GM21423 (cell line): Measurements from ENCODE around the gene MEN1.
"Not testable (repeated sequence)": the region's sequence is repeated elsewhere in the genome, so short reads cannot be mapped to it uniquely, and the experiment has no call there.

Experiments used
- ATAC-seq: cut with Tn5 transposase; IDR thresholded peaks from one replicate; pipeline ENCODE4 v1.9.1; 2021; ENCODE audit warnings: mild to moderate bottlenecking, moderate library complexity; ENCODE audit not compliant: unreplicated experiment

Gene MEN1

GRCh38 chr11:64834031-64834722 lies 23.8 kb upstream of the MEN1 start:
- ATAC-seq, result no peak

GRCh38 chr11:64833509-64833908 lies 23.2 kb upstream of the MEN1 start:
- ATAC-seq, result no peak

- no peak for ATAC-seq
Measured at GRCh38 chr11:64833198-64833502, 22.8 kb upstream of the MEN1 start.

- no peak for ATAC-seq
Measured at GRCh38 chr11:64832467-64833197, 22.3 kb upstream of the MEN1 start.

GRCh38 chr11:64831411-64831891 lies 21.1 kb upstream of the MEN1 start:
- no peak for ATAC-seq

GRCh38 chr11:64829536-64830251 lies 19.3 kb upstream of the MEN1 start:
- ATAC-seq, result no peak

GRCh38 chr11:64827451-64827839 lies 17.1 kb upstream of the MEN1 start:
- ATAC-seq, result no peak

GRCh38 chr11:64826578-64827450 lies 16.5 kb upstream of the MEN1 start:
- ATAC-seq, result no peak

- ATAC-seq, result no peak
Measured at GRCh38 chr11:64826062-64826461, 15.7 kb upstream of the MEN1 start.

- ATAC-seq, result no peak
Measured at GRCh38 chr11:64823568-64824119, 13.3 kb upstream of the MEN1 start.

GRCh38 chr11:64817476-64817875 lies 7.1 kb upstream of the MEN1 start:
- no peak for ATAC-seq

GRCh38 chr11:64815433-64815832 lies 5.1 kb upstream of the MEN1 start:
- ATAC-seq, result not testable (repeated sequence)

GRCh38 chr11:64814712-64815187 lies 4.4 kb upstream of the MEN1 start:
- peak; percentile 49 for ATAC-seq

GRCh38 chr11:64813826-64814225 lies 3.5 kb upstream of the MEN1 start:
- no peak for ATAC-seq

- ATAC-seq, result no peak
Measured at GRCh38 chr11:64810891-64811272, 531 bp upstream of the MEN1 start.

- ATAC-seq, result no peak
Measured at GRCh38 chr11:64809781-64810241, 540 bp downstream of the MEN1 start.

- no peak for ATAC-seq
Measured at GRCh38 chr11:64805481-64805880, 4.9 kb downstream of the MEN1 start.

GRCh38 chr11:64804346-64805210 lies 5.8 kb downstream of the MEN1 start:
- ATAC-seq, result no peak

GRCh38 chr11:64803846-64804345 lies 6.5 kb downstream of the MEN1 start:
- no peak for ATAC-seq
